Osteoblast (primary cell): ENCODE data around the gene CHST15. TPM values are rescaled to one million over a fixed set of nuclear protein-coding genes. Genes with fewer than 3 reads are reported as not detected.

Experiments used
- DNase-seq: peaks from one replicate; pipeline ENCODE4 v3.0.0; 2011; ENCODE audit warnings: low spot score, mixed read lengths; ENCODE audit not compliant: insufficient read length; ENCODE audit errors: missing footprints
- H2AFZ ChIP-seq: 2 replicates; pipeline ENCODE4 v1.6.0; 2011; ENCODE audit warnings: mild to moderate bottlenecking, low read length
- H3K27ac ChIP-seq: 2 replicates; pipeline ENCODE4 v1.5.1; 2011; ENCODE audit warnings: mild to moderate bottlenecking, low read depth, low read length, moderate library complexity
- H3K27me3 ChIP-seq: 2 replicates; pipeline ENCODE4 v1.6.0; 2012; ENCODE audit warnings: mild to moderate bottlenecking, control low read depth, inconsistent platforms, low read length, moderate library complexity; ENCODE audit not compliant: insufficient read depth
- H3K36me3 ChIP-seq: 2 replicates; pipeline ENCODE4 v1.5.1; 2011; ENCODE audit warnings: mild to moderate bottlenecking, low read length, control low read depth, moderate library complexity; ENCODE audit not compliant: insufficient read depth
- H3K4me1 ChIP-seq: 2 replicates; pipeline ENCODE4 v1.5.1; 2011; ENCODE audit warnings: mild to moderate bottlenecking, low read length, control low read depth, moderate library complexity; ENCODE audit not compliant: insufficient read depth
- H3K4me2 ChIP-seq: 2 replicates; pipeline ENCODE4 v1.6.0; 2011; ENCODE audit warnings: mild to moderate bottlenecking, low read length; ENCODE audit not compliant: insufficient read depth
- H3K4me3 ChIP-seq: fragments of 200-600 bp; sonication (generic); 3 replicates; pipeline ENCODE4 v1.5.1; 2012; ENCODE audit warnings: mild to moderate bottlenecking, low read length, inconsistent platforms; ENCODE audit not compliant: insufficient read depth
- H3K79me2 ChIP-seq: 2 replicates; pipeline ENCODE4 v1.6.0; 2012; ENCODE audit warnings: mild to moderate bottlenecking, low read length, control low read depth, inconsistent platforms; ENCODE audit not compliant: insufficient read depth
- H3K9me3 ChIP-seq: 2 replicates; pipeline ENCODE4 v1.5.1; 2011; ENCODE audit warnings: low read depth, low read length, control low read depth
- H4K20me1 ChIP-seq: 2 replicates; pipeline ENCODE4 v1.6.0; 2012; ENCODE audit warnings: mild to moderate bottlenecking, low read length, control low read depth; ENCODE audit not compliant: insufficient read depth
- total RNA-seq: library from RNA; depleted of rRNA; stranded (reverse); fragments of >200 nt; gene quantifications from 2 replicates; pipeline ENCODE4 v1.2.3, GENCODE V29; 2012
- TF ChIP-seq, protein P1 (sequence below): IDR thresholded peaks from 2 replicates; pipeline ENCODE4 v1.5.1; 2011; ENCODE audit warnings: mild to moderate bottlenecking, low read depth, low read length, moderate library complexity; ENCODE audit errors: extremely low read depth

CHST15 gene
- total RNA-seq, 1 donor, result 22.8 TPM

DNA sequence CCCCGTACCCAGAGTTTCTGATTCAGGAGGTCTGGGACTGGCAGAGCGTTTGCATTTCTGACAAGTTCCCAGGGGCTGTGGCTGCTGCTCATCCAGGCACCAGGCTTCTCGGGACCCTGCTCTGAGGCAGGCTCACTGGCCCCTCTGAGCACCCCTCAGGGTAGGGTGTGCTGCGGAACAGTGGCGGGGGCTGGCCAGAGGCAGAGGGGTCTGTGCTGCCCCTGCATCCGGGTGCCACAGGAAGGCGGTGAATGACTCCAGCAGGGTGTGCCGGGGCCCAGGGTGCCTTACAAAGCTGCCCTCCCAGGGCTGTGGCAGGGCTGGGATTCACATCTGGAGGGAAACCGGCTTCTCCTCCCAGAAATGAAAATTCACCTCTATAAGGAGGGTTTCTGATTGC lies 77.4 kb downstream of the CHST15 start:
- Histone ChIP-seq H3K36me3 (no peaks in the 10 kb centered on the region), H3K79me2 (no peaks in the 10 kb centered on the region), H3K4me1 (peaks cover 4% of the 10 kb centered on the region), H4K20me1 (no peaks in the 10 kb centered on the region), H2AFZ (no peak overlapping the region), H3K27me3 (no peaks in the 10 kb centered on the region), H3K4me2 (no peak overlapping the region), H3K27ac (no peak overlapping the region), H3K9me3 (no peaks in the 10 kb centered on the region), H3K4me3 (no peak overlapping the region)
- TF ChIP-seq, protein P1, sequence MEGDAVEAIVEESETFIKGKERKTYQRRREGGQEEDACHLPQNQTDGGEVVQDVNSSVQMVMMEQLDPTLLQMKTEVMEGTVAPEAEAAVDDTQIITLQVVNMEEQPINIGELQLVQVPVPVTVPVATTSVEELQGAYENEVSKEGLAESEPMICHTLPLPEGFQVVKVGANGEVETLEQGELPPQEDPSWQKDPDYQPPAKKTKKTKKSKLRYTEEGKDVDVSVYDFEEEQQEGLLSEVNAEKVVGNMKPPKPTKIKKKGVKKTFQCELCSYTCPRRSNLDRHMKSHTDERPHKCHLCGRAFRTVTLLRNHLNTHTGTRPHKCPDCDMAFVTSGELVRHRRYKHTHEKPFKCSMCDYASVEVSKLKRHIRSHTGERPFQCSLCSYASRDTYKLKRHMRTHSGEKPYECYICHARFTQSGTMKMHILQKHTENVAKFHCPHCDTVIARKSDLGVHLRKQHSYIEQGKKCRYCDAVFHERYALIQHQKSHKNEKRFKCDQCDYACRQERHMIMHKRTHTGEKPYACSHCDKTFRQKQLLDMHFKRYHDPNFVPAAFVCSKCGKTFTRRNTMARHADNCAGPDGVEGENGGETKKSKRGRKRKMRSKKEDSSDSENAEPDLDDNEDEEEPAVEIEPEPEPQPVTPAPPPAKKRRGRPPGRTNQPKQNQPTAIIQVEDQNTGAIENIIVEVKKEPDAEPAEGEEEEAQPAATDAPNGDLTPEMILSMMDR, result no peak
- peak; percentile 39 for DNase-seq

DNA sequence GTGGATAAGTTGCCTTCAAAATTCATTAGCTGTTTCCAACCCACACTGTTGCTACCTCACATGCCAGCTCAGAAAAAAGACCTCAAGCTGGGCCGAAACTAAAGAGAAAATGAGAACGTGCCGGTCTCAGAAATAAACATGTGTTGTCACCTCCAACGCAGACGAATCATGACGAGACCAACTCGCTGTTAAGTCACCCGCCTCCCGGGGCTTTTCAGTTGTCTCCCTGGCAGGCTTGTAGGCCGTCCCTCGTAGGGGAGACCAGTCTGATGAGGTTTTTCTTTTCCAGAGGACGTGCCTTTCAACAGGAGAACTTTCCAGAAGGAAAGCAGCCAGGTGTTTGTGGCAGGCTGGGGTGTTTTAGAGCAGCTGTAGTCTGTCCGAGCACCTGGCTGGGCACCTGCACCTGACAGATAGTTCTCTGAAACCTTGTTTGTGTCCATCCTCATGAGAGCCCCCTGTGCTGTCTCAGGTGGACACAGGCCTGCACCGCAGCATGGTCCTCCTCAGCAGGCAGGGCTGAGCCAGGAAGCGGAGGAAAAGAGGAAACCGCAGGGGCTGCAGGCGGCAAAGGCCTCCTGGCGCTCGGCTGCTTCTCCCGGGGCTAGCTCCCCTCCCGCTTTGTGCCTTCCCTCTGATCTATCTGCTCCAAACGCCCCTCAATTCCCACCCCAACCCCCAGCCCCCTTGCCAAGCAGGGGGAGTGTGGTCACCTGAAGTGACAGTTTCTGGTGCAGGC lies 78.8 kb downstream of the CHST15 start:
- H3K4me3 ChIP-seq, result no peak overlapping the region
- peaks cover 2% of the 10 kb centered on the region for H3K36me3 ChIP-seq
- peaks cover 4% of the 10 kb centered on the region for H3K4me1 ChIP-seq
- H3K79me2 ChIP-seq, result no peaks in the 10 kb centered on the region
- no peak overlapping the region for H2AFZ ChIP-seq
- DNase-seq, result peak; percentile 72
- TF ChIP-seq, protein P1, result no peak
- H3K27me3 ChIP-seq, result no peaks in the 10 kb centered on the region
- H3K27ac ChIP-seq, result no peak overlapping the region
- H3K9me3 ChIP-seq, result no peaks in the 10 kb centered on the region
- H4K20me1 ChIP-seq, result no peaks in the 10 kb centered on the region
- no peak overlapping the region for H3K4me2 ChIP-seq

DNA sequence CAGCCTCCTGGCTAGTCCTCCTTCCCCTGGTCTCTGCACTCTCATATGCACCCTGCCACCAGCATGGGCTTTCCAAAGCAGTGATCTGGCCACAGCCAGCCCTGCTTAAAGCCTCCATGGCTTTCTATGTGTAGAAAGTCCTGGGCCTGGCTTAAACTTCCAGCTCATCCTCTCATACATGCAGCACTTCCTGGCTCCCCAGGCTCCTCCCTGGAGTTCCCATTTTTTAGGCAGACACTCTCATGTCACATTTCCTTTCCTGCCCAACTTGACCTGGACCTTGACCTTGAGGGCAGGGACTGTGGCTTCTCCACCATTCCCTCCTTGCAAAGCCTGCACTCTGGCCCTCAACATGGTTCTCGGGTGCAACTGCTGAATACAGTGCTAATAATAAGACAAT lies 79.5 kb downstream of the CHST15 start:
- H3K4me2 ChIP-seq, result no peak overlapping the region
- peaks cover 4% of the 10 kb centered on the region for H3K36me3 ChIP-seq
- no peaks in the 10 kb centered on the region for H4K20me1 ChIP-seq
- H3K4me3 ChIP-seq, result no peak overlapping the region
- H3K9me3 ChIP-seq, result no peaks in the 10 kb centered on the region
- H2AFZ ChIP-seq, result no peak overlapping the region
- no peaks in the 10 kb centered on the region for H3K27me3 ChIP-seq
- H3K27ac ChIP-seq, result no peak overlapping the region
- no peaks in the 10 kb centered on the region for H3K79me2 ChIP-seq
- DNase-seq, result no peak
- TF ChIP-seq, protein P1, result no peak
- H3K4me1 ChIP-seq, result peaks cover 4% of the 10 kb centered on the region

DNA sequence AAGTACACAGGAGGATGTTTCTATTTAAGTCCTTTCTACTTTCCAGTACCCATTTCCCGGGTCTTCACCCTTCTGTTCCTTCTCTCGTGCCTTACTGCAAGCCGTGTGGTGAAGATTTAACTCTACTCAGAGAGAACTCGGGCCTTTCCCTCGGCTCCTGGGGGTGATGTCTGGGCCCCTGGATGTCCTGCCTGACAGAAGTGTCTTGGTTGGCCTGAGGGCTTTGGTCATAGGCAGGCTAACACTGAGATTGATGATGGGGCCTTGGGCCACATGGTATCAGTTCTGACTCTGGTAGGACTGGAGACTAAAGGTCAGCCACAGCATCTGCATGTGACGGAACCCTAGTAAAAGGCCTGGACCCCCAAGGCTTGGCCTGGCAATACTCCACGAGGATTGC lies 80.4 kb downstream of the CHST15 start:
- no peak overlapping the region for H3K27ac ChIP-seq
- DNase-seq, result peak; percentile 62
- no peaks in the 10 kb centered on the region for H3K27me3 ChIP-seq
- peaks cover 4% of the 10 kb centered on the region for H3K36me3 ChIP-seq
- no peaks in the 10 kb centered on the region for H4K20me1 ChIP-seq
- H3K79me2 ChIP-seq, result no peaks in the 10 kb centered on the region
- no peak overlapping the region for H3K4me2 ChIP-seq
- peaks cover 4% of the 10 kb centered on the region for H3K4me1 ChIP-seq
- TF ChIP-seq, protein P1, result no peak
- H2AFZ ChIP-seq, result no peak overlapping the region
- H3K4me3 ChIP-seq, result no peak overlapping the region
- H3K9me3 ChIP-seq, result no peaks in the 10 kb centered on the region
